HepG2 (cell line): Measurements from ENCODE around the gene SUPT4H1. TPM values are rescaled to one million over a fixed set of nuclear protein-coding genes. Genes with fewer than 3 reads are reported as not detected.

Experiments
- BCL6 ChIP-seq: IDR thresholded peaks from 2 replicates; pipeline ENCODE4 v1.6.1; 2016; ENCODE audit warnings: missing genetic modification reagents, missing compliant biosample characterization
- IRF2 ChIP-seq: IDR thresholded peaks from 2 replicates; pipeline ENCODE4 v1.6.1; 2018; ENCODE audit warnings: missing genetic modification reagents, missing compliant biosample characterization
- RFX1 ChIP-seq: fragments of 450-650 bp; IDR thresholded peaks from 2 replicates; pipeline ENCODE4 v1.6.1; 2017
- SIN3A ChIP-seq: IDR thresholded peaks from 2 replicates; pipeline ENCODE4 v1.6.1; 2011; ENCODE audit warnings: low read depth, mild to moderate bottlenecking, control low read depth, low read length, borderline replicate concordance
- SP2 ChIP-seq: sonication (generic); formaldehyde crosslinking; IDR thresholded peaks from 2 replicates; pipeline ENCODE4 v1.5.1; 2020; ENCODE audit warnings: mild to moderate bottlenecking, missing genetic modification reagents
- ZBTB38 ChIP-seq: sonication (generic); formaldehyde crosslinking; IDR thresholded peaks from 2 replicates; pipeline ENCODE4 v1.5.1; 2020; ENCODE audit warnings: mild to moderate bottlenecking, missing genetic modification reagents
- ZNF343 ChIP-seq: sonication (generic); formaldehyde crosslinking; IDR thresholded peaks from 2 replicates; pipeline ENCODE4 v1.4.0; 2020; ENCODE audit warnings: mild to moderate bottlenecking, missing genetic modification reagents
- ZNF501 ChIP-seq: sonication (generic); formaldehyde crosslinking; IDR thresholded peaks from 2 replicates; pipeline ENCODE4 v1.5.1; 2020; ENCODE audit warnings: mild to moderate bottlenecking, moderate library complexity, missing genetic modification reagents
- ZNF614 ChIP-seq: IDR thresholded peaks from 2 replicates; pipeline ENCODE4 v1.6.1; 2018; ENCODE audit warnings: missing biosample characterization, missing genetic modification reagents, inconsistent platforms, borderline replicate concordance
- polyA plus RNA-seq, 8 experiments: library from polyadenylated mRNA; depleted of rRNA in 3 of 8; stranded (reverse) in 7 of 8; unstranded in 1 of 8; fragments of >200 nt; fragmentation: Illumina TruSeq in 4 of 8; extraction: Trizol in 4 of 8; gene quantifications; 2 replicates each; pipeline versions ENCODE4 v1.2.1 to v1.2.3, GENCODE V29; 2011 to 2016; ENCODE audit warnings: low read depth in 4 of 8, missing spikeins in 1 of 8, mixed read lengths in 1 of 8; ENCODE audit not compliant: insufficient read depth in 1 of 8
- total RNA-seq, 5 experiments: library from RNA; depleted of rRNA; stranded (reverse); fragments of >200 nt; fragmentation: Illumina TruSeq; extraction: Trizol; gene quantifications; 2 replicates each; pipeline ENCODE4 v1.2.3, GENCODE V29; 2016; ENCODE audit warnings: low read depth in 1 of 5
- TF ChIP-seq, protein P1 (sequence below): sonication (generic); formaldehyde crosslinking; IDR thresholded peaks from 2 replicates; pipeline ENCODE4 v1.8.0; 2022; ENCODE audit warnings: missing genetic modification reagents, mild to moderate bottlenecking, inconsistent platforms, borderline replicate concordance
- TF ChIP-seq, protein P2 (sequence below): sonication (generic); formaldehyde crosslinking; IDR thresholded peaks from 2 replicates; pipeline ENCODE4 v1.5.0; 2020; ENCODE audit warnings: missing genetic modification reagents
- TF ChIP-seq, protein P3 (sequence below): sonication (generic); formaldehyde crosslinking; IDR thresholded peaks from 2 replicates; pipeline ENCODE4 v1.5.0; 2020; ENCODE audit warnings: missing genetic modification reagents
- TF ChIP-seq, protein P4 (sequence below): sonication (generic); formaldehyde crosslinking; IDR thresholded peaks from 2 replicates; pipeline ENCODE4 v1.5.0; 2020; ENCODE audit warnings: mild to moderate bottlenecking, missing genetic modification reagents
- TF ChIP-seq, protein P5 (sequence below): sonication (generic); formaldehyde crosslinking; IDR thresholded peaks from 2 replicates; pipeline ENCODE4 v1.5.1; 2020; ENCODE audit warnings: mild to moderate bottlenecking, missing genetic modification reagents, borderline replicate concordance

SUPT4H1 gene
- total and polyA plus RNA-seq, 2 of the 13 experiments (the other 11 are each of a cell fraction or from before 2014, with no cell fraction given) = 155 to 244 TPM

DNA sequence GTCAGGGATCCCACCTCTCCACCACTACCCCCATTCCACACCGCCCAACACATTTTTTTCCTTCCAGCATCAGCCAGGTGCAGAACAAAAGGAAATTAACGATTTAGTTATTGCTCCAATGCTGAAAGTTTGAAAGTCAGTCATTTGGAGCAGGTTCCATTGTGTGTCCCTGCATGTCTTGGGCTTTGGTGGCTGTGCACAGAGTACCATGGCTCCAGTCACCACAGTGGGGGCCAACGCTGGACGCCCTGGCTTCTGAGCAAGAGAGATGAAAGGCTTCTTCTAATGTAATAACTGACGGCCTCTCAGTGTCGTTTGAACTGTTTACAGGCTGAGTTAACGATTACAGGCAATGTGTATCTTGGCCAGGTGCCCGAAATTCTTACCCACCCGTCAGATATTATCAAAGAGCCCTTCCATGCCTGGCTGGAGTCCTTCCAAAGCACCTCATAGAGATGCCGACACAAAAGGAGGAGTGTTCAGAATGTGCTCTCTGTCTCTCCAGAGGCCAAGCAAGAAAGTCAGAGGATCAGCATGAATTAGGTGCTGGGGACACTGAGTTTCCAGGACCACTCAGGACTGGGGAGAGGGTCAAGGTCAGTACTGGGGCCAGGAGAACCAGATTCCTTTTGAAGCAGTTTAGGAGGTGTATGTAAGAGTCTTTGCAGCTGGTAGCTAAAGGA lies 39.4 kb upstream of the SUPT4H1 start (continued):
- TF ChIP-seq, protein P1, sequence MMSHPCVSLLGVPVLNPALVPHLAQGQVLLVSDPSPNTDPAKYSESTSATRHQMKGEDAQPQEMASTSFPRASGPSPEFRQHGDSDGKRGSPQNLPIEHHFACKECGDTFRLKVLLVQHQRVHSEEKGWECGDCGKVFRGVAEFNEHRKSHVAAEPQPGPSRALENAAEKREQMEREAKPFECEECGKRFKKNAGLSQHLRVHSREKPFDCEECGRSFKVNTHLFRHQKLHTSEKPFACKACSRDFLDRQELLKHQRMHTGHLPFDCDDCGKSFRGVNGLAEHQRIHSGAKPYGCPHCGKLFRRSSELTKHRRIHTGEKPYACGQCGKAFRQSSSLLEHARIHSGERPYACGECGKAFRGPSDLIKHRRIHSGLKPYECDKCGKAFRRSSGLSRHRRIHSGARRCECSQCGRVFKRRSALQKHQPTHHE = peak; percentile 98; the same call in 1 of the 2 replicates
- TF ChIP-seq, protein P2, sequence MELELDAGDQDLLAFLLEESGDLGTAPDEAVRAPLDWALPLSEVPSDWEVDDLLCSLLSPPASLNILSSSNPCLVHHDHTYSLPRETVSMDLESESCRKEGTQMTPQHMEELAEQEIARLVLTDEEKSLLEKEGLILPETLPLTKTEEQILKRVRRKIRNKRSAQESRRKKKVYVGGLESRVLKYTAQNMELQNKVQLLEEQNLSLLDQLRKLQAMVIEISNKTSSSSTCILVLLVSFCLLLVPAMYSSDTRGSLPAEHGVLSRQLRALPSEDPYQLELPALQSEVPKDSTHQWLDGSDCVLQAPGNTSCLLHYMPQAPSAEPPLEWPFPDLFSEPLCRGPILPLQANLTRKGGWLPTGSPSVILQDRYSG (CRISPR knock-in tag) = no peak; the same call in 1 of the 2 replicates
- TF ChIP-seq RFX1 (no peak), SP2 (no peak), ZBTB38 (CRISPR knock-in tag) (peak; percentile 92; the same call in 1 of the 2 replicates), ZNF501 (peak; percentile 100), ZNF343 (CRISPR knock-in tag) (peak; percentile 79; the same call in 1 of the 2 replicates), BCL6 (CRISPR knock-in tag) (peak; percentile 97), ZNF614 (peak; percentile 98), IRF2 (CRISPR knock-in tag) (peak; percentile 98), SIN3A (no peak)
- TF ChIP-seq, protein P3, sequence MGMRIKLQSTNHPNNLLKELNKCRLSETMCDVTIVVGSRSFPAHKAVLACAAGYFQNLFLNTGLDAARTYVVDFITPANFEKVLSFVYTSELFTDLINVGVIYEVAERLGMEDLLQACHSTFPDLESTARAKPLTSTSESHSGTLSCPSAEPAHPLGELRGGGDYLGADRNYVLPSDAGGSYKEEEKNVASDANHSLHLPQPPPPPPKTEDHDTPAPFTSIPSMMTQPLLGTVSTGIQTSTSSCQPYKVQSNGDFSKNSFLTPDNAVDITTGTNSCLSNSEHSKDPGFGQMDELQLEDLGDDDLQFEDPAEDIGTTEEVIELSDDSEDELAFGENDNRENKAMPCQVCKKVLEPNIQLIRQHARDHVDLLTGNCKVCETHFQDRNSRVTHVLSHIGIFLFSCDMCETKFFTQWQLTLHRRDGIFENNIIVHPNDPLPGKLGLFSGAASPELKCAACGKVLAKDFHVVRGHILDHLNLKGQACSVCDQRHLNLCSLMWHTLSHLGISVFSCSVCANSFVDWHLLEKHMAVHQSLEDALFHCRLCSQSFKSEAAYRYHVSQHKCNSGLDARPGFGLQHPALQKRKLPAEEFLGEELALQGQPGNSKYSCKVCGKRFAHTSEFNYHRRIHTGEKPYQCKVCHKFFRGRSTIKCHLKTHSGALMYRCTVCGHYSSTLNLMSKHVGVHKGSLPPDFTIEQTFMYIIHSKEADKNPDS (CRISPR knock-in tag) = no peak; the same call in none of the 2 replicates
- TF ChIP-seq, protein P4, sequence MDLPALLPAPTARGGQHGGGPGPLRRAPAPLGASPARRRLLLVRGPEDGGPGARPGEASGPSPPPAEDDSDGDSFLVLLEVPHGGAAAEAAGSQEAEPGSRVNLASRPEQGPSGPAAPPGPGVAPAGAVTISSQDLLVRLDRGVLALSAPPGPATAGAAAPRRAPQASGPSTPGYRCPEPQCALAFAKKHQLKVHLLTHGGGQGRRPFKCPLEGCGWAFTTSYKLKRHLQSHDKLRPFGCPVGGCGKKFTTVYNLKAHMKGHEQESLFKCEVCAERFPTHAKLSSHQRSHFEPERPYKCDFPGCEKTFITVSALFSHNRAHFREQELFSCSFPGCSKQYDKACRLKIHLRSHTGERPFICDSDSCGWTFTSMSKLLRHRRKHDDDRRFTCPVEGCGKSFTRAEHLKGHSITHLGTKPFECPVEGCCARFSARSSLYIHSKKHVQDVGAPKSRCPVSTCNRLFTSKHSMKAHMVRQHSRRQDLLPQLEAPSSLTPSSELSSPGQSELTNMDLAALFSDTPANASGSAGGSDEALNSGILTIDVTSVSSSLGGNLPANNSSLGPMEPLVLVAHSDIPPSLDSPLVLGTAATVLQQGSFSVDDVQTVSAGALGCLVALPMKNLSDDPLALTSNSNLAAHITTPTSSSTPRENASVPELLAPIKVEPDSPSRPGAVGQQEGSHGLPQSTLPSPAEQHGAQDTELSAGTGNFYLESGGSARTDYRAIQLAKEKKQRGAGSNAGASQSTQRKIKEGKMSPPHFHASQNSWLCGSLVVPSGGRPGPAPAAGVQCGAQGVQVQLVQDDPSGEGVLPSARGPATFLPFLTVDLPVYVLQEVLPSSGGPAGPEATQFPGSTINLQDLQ = no peak
- TF ChIP-seq, protein P5, sequence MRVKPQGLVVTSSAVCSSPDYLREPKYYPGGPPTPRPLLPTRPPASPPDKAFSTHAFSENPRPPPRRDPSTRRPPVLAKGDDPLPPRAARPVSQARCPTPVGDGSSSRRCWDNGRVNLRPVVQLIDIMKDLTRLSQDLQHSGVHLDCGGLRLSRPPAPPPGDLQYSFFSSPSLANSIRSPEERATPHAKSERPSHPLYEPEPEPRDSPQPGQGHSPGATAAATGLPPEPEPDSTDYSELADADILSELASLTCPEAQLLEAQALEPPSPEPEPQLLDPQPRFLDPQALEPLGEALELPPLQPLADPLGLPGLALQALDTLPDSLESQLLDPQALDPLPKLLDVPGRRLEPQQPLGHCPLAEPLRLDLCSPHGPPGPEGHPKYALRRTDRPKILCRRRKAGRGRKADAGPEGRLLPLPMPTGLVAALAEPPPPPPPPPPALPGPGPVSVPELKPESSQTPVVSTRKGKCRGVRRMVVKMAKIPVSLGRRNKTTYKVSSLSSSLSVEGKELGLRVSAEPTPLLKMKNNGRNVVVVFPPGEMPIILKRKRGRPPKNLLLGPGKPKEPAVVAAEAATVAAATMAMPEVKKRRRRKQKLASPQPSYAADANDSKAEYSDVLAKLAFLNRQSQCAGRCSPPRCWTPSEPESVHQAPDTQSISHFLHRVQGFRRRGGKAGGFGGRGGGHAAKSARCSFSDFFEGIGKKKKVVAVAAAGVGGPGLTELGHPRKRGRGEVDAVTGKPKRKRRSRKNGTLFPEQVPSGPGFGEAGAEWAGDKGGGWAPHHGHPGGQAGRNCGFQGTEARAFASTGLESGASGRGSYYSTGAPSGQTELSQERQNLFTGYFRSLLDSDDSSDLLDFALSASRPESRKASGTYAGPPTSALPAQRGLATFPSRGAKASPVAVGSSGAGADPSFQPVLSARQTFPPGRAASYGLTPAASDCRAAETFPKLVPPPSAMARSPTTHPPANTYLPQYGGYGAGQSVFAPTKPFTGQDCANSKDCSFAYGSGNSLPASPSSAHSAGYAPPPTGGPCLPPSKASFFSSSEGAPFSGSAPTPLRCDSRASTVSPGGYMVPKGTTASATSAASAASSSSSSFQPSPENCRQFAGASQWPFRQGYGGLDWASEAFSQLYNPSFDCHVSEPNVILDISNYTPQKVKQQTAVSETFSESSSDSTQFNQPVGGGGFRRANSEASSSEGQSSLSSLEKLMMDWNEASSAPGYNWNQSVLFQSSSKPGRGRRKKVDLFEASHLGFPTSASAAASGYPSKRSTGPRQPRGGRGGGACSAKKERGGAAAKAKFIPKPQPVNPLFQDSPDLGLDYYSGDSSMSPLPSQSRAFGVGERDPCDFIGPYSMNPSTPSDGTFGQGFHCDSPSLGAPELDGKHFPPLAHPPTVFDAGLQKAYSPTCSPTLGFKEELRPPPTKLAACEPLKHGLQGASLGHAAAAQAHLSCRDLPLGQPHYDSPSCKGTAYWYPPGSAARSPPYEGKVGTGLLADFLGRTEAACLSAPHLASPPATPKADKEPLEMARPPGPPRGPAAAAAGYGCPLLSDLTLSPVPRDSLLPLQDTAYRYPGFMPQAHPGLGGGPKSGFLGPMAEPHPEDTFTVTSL (CRISPR knock-in tag) = peak; percentile 100
